C4-2B (cell line): ENCODE data around the gene B4GALNT2.

ENCODE experiments used
- H3K27ac ChIP-seq: fragments of 450-650 bp; 2 replicates; pipeline ENCODE4 v1.5.1; 2017
- CTCF ChIP-seq: fragments of 450-650 bp; conservative IDR thresholded peaks from 2 replicates; pipeline ENCODE4 v1.5.1; 2017; ENCODE audit warnings: mild to moderate bottlenecking
- ZFX ChIP-seq: fragments of 450-650 bp; IDR thresholded peaks from 2 replicates; pipeline ENCODE4 v1.6.1; 2017

Gene B4GALNT2

GRCh38 chr17:49224198-49224996, 91.8 kb downstream of the B4GALNT2 start:
- TF ChIP-seq CTCF = no peak
- TF ChIP-seq ZFX = no peak
- no peak overlapping the region for H3K27ac ChIP-seq

GRCh38 chr17:49224997-49225337, 92.4 kb downstream of the B4GALNT2 start:
- no peak overlapping the region for H3K27ac ChIP-seq
- TF ChIP-seq CTCF = no peak
- no peak for TF ChIP-seq ZFX

GRCh38 chr17:49225554-49226236, 93.1 kb downstream of the B4GALNT2 start:
- TF ChIP-seq CTCF (no peak), ZFX (no peak)
- H3K27ac ChIP-seq = no peak overlapping the region
